ENCODE measurements around the gene FSTL4.

GRCh38 chr5:133257977-133258376, 354.4 kb downstream of the FSTL4 start:
- TF ChIP-seq, protein P1, sequence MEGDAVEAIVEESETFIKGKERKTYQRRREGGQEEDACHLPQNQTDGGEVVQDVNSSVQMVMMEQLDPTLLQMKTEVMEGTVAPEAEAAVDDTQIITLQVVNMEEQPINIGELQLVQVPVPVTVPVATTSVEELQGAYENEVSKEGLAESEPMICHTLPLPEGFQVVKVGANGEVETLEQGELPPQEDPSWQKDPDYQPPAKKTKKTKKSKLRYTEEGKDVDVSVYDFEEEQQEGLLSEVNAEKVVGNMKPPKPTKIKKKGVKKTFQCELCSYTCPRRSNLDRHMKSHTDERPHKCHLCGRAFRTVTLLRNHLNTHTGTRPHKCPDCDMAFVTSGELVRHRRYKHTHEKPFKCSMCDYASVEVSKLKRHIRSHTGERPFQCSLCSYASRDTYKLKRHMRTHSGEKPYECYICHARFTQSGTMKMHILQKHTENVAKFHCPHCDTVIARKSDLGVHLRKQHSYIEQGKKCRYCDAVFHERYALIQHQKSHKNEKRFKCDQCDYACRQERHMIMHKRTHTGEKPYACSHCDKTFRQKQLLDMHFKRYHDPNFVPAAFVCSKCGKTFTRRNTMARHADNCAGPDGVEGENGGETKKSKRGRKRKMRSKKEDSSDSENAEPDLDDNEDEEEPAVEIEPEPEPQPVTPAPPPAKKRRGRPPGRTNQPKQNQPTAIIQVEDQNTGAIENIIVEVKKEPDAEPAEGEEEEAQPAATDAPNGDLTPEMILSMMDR (optimal IDR thresholded peaks at IDR 0.05 in 1 of 3, IDR thresholded peaks at IDR 0.05 in 1 of 3, conservative IDR thresholded peaks at IDR 0.05 in 1 of 3; ENCODE audit: extremely low read depth in 1 of 3, insufficient read depth in 2 of 3, low read length in 3 of 3): no peak
- no peak for TF ChIP-seq EZH2 (IDR thresholded peaks at IDR 0.05; ENCODE audit: low read length)

Data from keratinocyte (primary cell).